ENCODE results near the gene ARHGAP40.

GRCh38 chr20:38674092-38674764 is 72.6 kb downstream of the ARHGAP40 start:
- peak; percentile 30 for TF ChIP-seq REST (IDR thresholded peaks at IDR 0.05; ENCODE audit: unreplicated experiment)
- TF ChIP-seq, protein P1, sequence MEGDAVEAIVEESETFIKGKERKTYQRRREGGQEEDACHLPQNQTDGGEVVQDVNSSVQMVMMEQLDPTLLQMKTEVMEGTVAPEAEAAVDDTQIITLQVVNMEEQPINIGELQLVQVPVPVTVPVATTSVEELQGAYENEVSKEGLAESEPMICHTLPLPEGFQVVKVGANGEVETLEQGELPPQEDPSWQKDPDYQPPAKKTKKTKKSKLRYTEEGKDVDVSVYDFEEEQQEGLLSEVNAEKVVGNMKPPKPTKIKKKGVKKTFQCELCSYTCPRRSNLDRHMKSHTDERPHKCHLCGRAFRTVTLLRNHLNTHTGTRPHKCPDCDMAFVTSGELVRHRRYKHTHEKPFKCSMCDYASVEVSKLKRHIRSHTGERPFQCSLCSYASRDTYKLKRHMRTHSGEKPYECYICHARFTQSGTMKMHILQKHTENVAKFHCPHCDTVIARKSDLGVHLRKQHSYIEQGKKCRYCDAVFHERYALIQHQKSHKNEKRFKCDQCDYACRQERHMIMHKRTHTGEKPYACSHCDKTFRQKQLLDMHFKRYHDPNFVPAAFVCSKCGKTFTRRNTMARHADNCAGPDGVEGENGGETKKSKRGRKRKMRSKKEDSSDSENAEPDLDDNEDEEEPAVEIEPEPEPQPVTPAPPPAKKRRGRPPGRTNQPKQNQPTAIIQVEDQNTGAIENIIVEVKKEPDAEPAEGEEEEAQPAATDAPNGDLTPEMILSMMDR (conservative IDR thresholded peaks at IDR 0.05; ENCODE audit: low read depth in 2 of 2) = no peak; a peak in 1 of 4 replicates
- TF ChIP-seq STAT1 (IDR thresholded peaks at IDR 0.05; ENCODE audit: unreplicated experiment) = no peak
- TF ChIP-seq CREB1 (CRISPR knock-in tag; IDR thresholded peaks at IDR 0.05; ENCODE audit: low read depth) = peak; percentile 44
- peak; percentile 79 for TF ChIP-seq POLR2AphosphoS5 (IDR thresholded peaks at IDR 0.05; ENCODE audit: low read depth)
- TF ChIP-seq EZH2 (IDR thresholded peaks at IDR 0.05; ENCODE audit: low read depth, unreplicated experiment) = no peak
- no peak for TF ChIP-seq ZNF331 (CRISPR knock-in tag; IDR thresholded peaks at IDR 0.05; ENCODE audit: low read depth)
- TF ChIP-seq ETS1 (IDR thresholded peaks at IDR 0.05) = no peak
- no peak for TF ChIP-seq EZH2phosphoT487 (IDR thresholded peaks at IDR 0.05; ENCODE audit: unreplicated experiment)
